Trophoblast cell (in vitro differentiated cells and primary cell): ENCODE measurements around the gene UNC93A.
"Not testable (repeated sequence)": the region's sequence is repeated elsewhere in the genome, so short reads cannot be mapped to it uniquely, and the experiment has no call there.

Experiments
- DNase-seq, 2 donors: peaks; one replicate each; pipeline ENCODE4 v3.0.0-alpha.2; 2016
- H2AFZ ChIP-seq: 2 replicates; pipeline ENCODE4 v1.6.1; 2013; ENCODE audit warnings: low read length, moderate library complexity, mild to moderate bottlenecking; ENCODE audit not compliant: insufficient read depth, poor library complexity
- H2AK5ac ChIP-seq: 2 replicates; pipeline ENCODE4 v1.6.1; 2013; ENCODE audit warnings: mild to moderate bottlenecking, low read length
- H2BK120ac ChIP-seq: 2 replicates; pipeline ENCODE4 v1.6.1; 2013; ENCODE audit warnings: low read length, mild to moderate bottlenecking, moderate library complexity; ENCODE audit not compliant: insufficient read depth, poor library complexity
- H2BK12ac ChIP-seq: 2 replicates; pipeline ENCODE4 v1.6.1; 2013; ENCODE audit warnings: mild to moderate bottlenecking, low read length, moderate library complexity
- H2BK5ac ChIP-seq: 2 replicates; pipeline ENCODE4 v1.6.1; 2013; ENCODE audit warnings: low read length, low read depth, moderate library complexity, mild to moderate bottlenecking; ENCODE audit not compliant: poor library complexity
- H3K14ac ChIP-seq: 2 replicates; pipeline ENCODE4 v1.6.1; 2013; ENCODE audit warnings: mild to moderate bottlenecking, low read length
- H3K18ac ChIP-seq: 2 replicates; pipeline ENCODE4 v1.6.1; 2013; ENCODE audit warnings: mild to moderate bottlenecking, low read length
- H3K23ac ChIP-seq: 2 replicates; pipeline ENCODE4 v1.6.1; 2013; ENCODE audit warnings: low read length
- H3K27ac ChIP-seq: 2 replicates; pipeline ENCODE4 v1.5.1; 2013; ENCODE audit warnings: low read depth, mild to moderate bottlenecking, inconsistent platforms, low read length, moderate library complexity
- H3K27me3 ChIP-seq: 2 replicates; pipeline ENCODE4 v1.6.1; 2013; ENCODE audit warnings: inconsistent platforms, mild to moderate bottlenecking, low read length, moderate library complexity; ENCODE audit not compliant: insufficient read depth
- H3K36me3 ChIP-seq, 2 experiments: 1 replicate in 1 of 2; 2 replicates in 1 of 2; pipeline ENCODE4 v1.6.1; 2013; ENCODE audit warnings: low read length in 2 of 2, mild to moderate bottlenecking in 2 of 2, moderate library complexity in 1 of 2; ENCODE audit not compliant: insufficient read depth in 2 of 2, control insufficient read depth in 1 of 2
- H3K4ac ChIP-seq: 2 replicates; pipeline ENCODE4 v1.6.1; 2013; ENCODE audit warnings: low read depth, mild to moderate bottlenecking, low read length, moderate library complexity
- H3K4me1 ChIP-seq, 2 experiments: 1 replicate in 1 of 2; 2 replicates in 1 of 2; pipeline ENCODE4 v1.6.1; 2013; ENCODE audit warnings: low read length in 2 of 2, mild to moderate bottlenecking in 2 of 2, moderate library complexity in 1 of 2; ENCODE audit not compliant: insufficient read depth in 2 of 2, control insufficient read depth in 1 of 2
- H3K4me2 ChIP-seq: 2 replicates; pipeline ENCODE4 v1.6.1; 2013; ENCODE audit warnings: inconsistent platforms, mild to moderate bottlenecking, low read length, moderate library complexity
- H3K4me3 ChIP-seq: 2 replicates; pipeline ENCODE4 v1.5.1; 2013; ENCODE audit warnings: mild to moderate bottlenecking, low read depth, low read length, inconsistent platforms
- H3K79me1 ChIP-seq: one replicate; pipeline ENCODE4 v1.6.1; 2013; ENCODE audit warnings: low read length
- H3K79me2 ChIP-seq: 2 replicates; pipeline ENCODE4 v1.6.1; 2013; ENCODE audit warnings: low read length, mild to moderate bottlenecking; ENCODE audit not compliant: control insufficient read depth, insufficient read depth, poor library complexity
- H3K9ac ChIP-seq: 2 replicates; pipeline ENCODE4 v1.6.1; 2013; ENCODE audit warnings: mild to moderate bottlenecking, low read length
- H3K9me3 ChIP-seq: 2 replicates; pipeline ENCODE4 v1.6.1; 2013; ENCODE audit warnings: low read depth, mild to moderate bottlenecking, control low read depth, inconsistent platforms, low read length; ENCODE audit not compliant: insufficient read depth
- H4K12ac ChIP-seq: 2 replicates; pipeline ENCODE4 v1.6.1; 2013; ENCODE audit warnings: low read depth, mild to moderate bottlenecking, low read length, moderate library complexity
- H4K8ac ChIP-seq: 2 replicates; pipeline ENCODE4 v1.6.1; 2013; ENCODE audit warnings: low read depth, mild to moderate bottlenecking, low read length, moderate library complexity
- H4K91ac ChIP-seq: one replicate; pipeline ENCODE4 v1.6.1; 2013; ENCODE audit warnings: low read depth, mild to moderate bottlenecking, low read length, moderate library complexity
- WGBS: extraction: QIAGEN DNeasy Blood & Tissue Kit; methylation state at CpG from one replicate; pipeline ENCODE4 v1.1.7; 2013; ENCODE audit warnings: missing lambda C conversion rate; ENCODE audit not compliant: insufficient read length, insufficient coverage; ENCODE audit errors: extremely low coverage; 5-methylcytosine and 5-hydroxymethylcytosine counted together

Gene UNC93A

GRCh38 chr6:167314180-167314821 is 23.2 kb downstream of the UNC93A start:
- DNase-seq = no peak
- Histone ChIP-seq H4K12ac (no peak overlapping the region), H3K79me1 (no peaks in the 10 kb centered on the region), H3K79me2 (no peaks in the 10 kb centered on the region), H3K36me3 (no peaks in the 10 kb centered on the region), H2AK5ac (no peak overlapping the region), H2BK120ac (no peak overlapping the region), H3K4me1 (peaks cover 4 to 15% of the 10 kb centered on the region in 2 experiments), H3K23ac (no peak overlapping the region), H3K9me3 (no peaks in the 10 kb centered on the region), H3K4me2 (no peak overlapping the region), H3K27ac (no peak overlapping the region), H2BK12ac (no peak overlapping the region), H3K9ac (no peak overlapping the region), H3K27me3 (no peaks in the 10 kb centered on the region), H2AFZ (no peak overlapping the region), H3K4me3 (no peak overlapping the region), H3K14ac (no peak overlapping the region), H3K18ac (no peak overlapping the region), H4K8ac (no peak overlapping the region), H4K91ac (no peak overlapping the region), H3K4ac (no peak overlapping the region), H2BK5ac (no peak overlapping the region)
- no CpG with 5 or more reads among the region's 11 CpGs for WGBS

- no peaks in the 10 kb centered on the region for H3K9me3 ChIP-seq
- H3K23ac ChIP-seq = no peak overlapping the region
- no peak overlapping the region for H3K4ac ChIP-seq
- H3K18ac ChIP-seq = no peak overlapping the region
- H2AK5ac ChIP-seq = no peak overlapping the region
- H3K79me1 ChIP-seq = no peaks in the 10 kb centered on the region
- H4K12ac ChIP-seq = no peak overlapping the region
- no peak overlapping the region for H4K8ac ChIP-seq
- DNase-seq = no peak
- H2BK5ac ChIP-seq = no peak overlapping the region
- no peak overlapping the region for H2BK12ac ChIP-seq
- H3K36me3 ChIP-seq = no peaks in the 10 kb centered on the region
- H3K79me2 ChIP-seq = no peaks in the 10 kb centered on the region
- H2BK120ac ChIP-seq = no peak overlapping the region
- no CpG with 5 or more reads among the region's 9 CpGs for WGBS
- no peak overlapping the region for H2AFZ ChIP-seq
- no peaks in the 10 kb centered on the region for H3K27me3 ChIP-seq
- no peak overlapping the region for H3K4me2 ChIP-seq
- H3K27ac ChIP-seq = no peak overlapping the region
- peaks cover 4 to 15% of the 10 kb centered on the region in 2 experiments for H3K4me1 ChIP-seq
- no peak overlapping the region for H3K14ac ChIP-seq
- H3K9ac ChIP-seq = no peak overlapping the region
- no peak overlapping the region for H4K91ac ChIP-seq
- no peak overlapping the region for H3K4me3 ChIP-seq
Observed at GRCh38 chr6:167317172-167317571, 26.1 kb downstream of the UNC93A start.

GRCh38 chr6:167318354-167318753 is 27.2 kb downstream of the UNC93A start:
- not testable (repeated sequence) for H2BK5ac ChIP-seq, H3K4ac ChIP-seq, H3K14ac ChIP-seq, H4K91ac ChIP-seq, H3K4me3 ChIP-seq, H2BK120ac ChIP-seq, H3K4me2 ChIP-seq, H2AK5ac ChIP-seq, DNase-seq, H4K8ac ChIP-seq, H3K27me3 ChIP-seq, H3K27ac ChIP-seq, H3K18ac ChIP-seq, H3K23ac ChIP-seq, H2AFZ ChIP-seq, H3K9ac ChIP-seq, H3K79me1 ChIP-seq, H3K36me3 ChIP-seq, H3K79me2 ChIP-seq, H4K12ac ChIP-seq, H3K9me3 ChIP-seq, H2BK12ac ChIP-seq
- no CpG with 5 or more reads among the region's 10 CpGs for WGBS
- peaks cover 4 to 15% of the 10 kb centered on the region in 2 experiments for H3K4me1 ChIP-seq

- not testable (repeated sequence) for H2BK120ac ChIP-seq, H3K27ac ChIP-seq, H4K12ac ChIP-seq, H4K8ac ChIP-seq, H3K18ac ChIP-seq, H2BK5ac ChIP-seq, H2BK12ac ChIP-seq, H3K14ac ChIP-seq, H3K9me3 ChIP-seq, H3K79me2 ChIP-seq, H3K9ac ChIP-seq, H3K4me3 ChIP-seq, DNase-seq, H3K27me3 ChIP-seq, H3K36me3 ChIP-seq, H2AK5ac ChIP-seq, H3K79me1 ChIP-seq, H3K4ac ChIP-seq, H4K91ac ChIP-seq, H2AFZ ChIP-seq, H3K23ac ChIP-seq, H3K4me2 ChIP-seq
- peaks cover 4 to 15% of the 10 kb centered on the region in 2 experiments for H3K4me1 ChIP-seq
- no CpG with 5 or more reads among the region's 10 CpGs for WGBS
Observed at GRCh38 chr6:167318856-167319255, 27.7 kb downstream of the UNC93A start.
